OCI-LY1 (cell line): Measurements from ENCODE around the gene DTNBP1.

Experiments used
- CTCF ChIP-seq: fragments of 200-600 bp; sonication (generic), shearing (Covaris generic); IDR thresholded peaks from 2 replicates; pipeline ENCODE4 v1.5.1; 2017; ENCODE audit warnings: mild to moderate bottlenecking, antibody characterized with exemption, low read length, moderate library complexity, mixed read lengths
- EZH2 ChIP-seq: fragments of 200-600 bp; sonication (generic), shearing (Covaris generic); IDR thresholded peaks from 2 replicates; pipeline ENCODE4 v1.8.0; 2017; ENCODE audit warnings: borderline replicate concordance, mixed run types, mild to moderate bottlenecking, antibody characterized with exemption, low read length, moderate library complexity, mixed read lengths

GRCh38 chr6:15506066-15506465 lies 156.8 kb downstream of the DTNBP1 start:
- TF ChIP-seq CTCF: no peak
- TF ChIP-seq EZH2: no peak
